ENCODE measurements around the gene GDF10.

The GDF10 gene

DNA sequence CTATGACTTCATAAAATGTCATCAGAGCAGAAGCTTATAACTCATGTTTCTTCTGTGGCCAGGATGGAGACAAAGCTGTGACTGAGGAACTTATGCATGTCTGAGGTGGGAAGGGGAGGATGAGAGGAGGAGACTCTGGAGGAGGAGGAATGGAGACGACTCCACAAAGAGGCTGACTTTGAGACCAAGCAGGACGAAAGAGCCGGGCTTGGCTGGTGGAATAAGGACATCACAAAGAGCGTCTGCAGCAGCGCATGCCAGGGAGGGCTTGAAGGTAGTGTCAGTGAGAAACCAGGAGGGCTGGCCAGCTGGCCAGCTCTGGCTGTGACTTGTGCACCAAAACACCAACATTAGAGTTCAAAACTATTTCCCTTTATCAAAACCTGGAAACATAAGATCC, 16.1 kb downstream of the GDF10 start:
- no peak for DNase-seq (ENCODE audit: low read depth in 2 of 2)

DNA sequence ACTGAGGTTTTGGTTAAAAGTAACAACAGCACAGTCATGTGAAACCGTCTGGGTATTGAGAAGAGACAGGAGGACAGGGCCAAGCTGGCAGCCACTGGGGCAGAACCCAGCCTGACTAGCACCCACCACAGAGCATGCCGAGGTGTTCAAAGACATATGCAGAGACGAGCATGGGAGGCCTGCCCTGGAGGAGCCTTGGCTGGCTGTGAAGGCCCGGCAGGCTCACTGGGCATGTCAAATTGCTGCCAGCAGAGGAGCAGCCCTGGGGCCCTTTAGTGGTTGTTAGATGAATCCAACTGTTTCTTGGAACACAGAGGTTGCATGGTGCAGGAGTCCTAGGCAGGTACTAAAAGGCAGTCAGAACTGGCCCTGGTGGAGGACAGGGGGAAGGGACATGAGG, 17.3 kb downstream of the GDF10 start:
- no peak for DNase-seq (ENCODE audit: low read depth in 2 of 2)

DNA sequence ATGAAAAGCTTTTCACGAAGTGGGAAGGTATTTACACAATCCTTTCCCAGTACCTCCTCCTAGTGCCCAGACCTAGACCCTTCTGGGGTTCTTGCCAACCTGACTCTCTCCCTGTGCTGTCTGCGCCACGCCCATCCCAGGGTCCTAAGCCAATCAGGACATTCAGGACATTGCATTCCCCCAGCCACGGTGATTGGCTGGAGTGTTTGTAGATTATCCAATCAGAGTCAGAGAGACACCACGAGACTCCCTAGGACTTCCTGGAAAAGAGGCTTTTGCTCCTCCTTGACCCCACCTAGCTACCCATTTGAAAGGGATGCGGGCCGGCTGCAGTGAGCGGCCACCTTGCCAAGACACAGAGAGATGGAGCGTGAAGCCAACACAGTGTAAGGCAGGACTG, 18.7 kb downstream of the GDF10 start:
- DNase-seq (ENCODE audit: low read depth in 2 of 2), result no peak

DNA sequence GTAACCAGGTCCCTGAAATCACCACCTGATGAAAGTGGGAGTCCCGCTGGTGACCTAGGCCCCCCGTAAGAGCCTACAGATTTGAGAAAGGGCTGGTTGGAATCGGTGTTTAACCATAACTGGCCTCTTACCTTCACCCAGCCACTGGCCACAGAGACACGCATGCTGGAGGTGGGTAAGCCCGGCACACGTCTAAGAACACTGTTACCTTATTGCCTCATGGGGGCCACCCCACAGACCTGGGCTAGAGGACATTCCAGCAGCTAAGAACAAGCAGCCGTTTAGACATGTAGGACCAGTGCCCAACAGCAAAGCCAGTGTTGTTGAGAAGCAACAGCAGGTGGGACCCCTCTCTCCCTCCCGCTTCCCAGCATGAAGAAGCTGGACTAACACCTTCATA, 19.8 kb downstream of the GDF10 start:
- no peak for DNase-seq (ENCODE audit: low read depth in 2 of 2)

DNA sequence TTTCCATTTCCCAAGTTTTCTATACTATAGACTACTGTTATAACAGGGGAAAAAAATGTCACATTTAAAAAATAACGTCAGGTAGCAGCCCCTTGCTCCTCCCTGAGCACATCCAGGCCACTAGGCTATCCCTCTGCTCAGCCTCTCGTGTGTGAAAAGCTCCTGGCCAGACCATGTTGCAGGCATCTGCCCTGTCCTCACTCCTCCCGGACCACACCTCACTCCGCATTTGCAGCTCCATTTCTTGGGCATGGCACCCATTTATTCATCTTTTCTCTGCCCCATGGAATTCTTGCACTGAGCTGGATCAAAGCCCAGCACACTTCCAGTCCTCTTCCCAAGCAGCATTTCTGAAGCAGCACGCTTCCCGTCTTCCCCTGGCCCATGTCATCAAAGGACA, 20.8 kb downstream of the GDF10 start:
- DNase-seq (ENCODE audit: low read depth in 2 of 2), result no peak

DNA sequence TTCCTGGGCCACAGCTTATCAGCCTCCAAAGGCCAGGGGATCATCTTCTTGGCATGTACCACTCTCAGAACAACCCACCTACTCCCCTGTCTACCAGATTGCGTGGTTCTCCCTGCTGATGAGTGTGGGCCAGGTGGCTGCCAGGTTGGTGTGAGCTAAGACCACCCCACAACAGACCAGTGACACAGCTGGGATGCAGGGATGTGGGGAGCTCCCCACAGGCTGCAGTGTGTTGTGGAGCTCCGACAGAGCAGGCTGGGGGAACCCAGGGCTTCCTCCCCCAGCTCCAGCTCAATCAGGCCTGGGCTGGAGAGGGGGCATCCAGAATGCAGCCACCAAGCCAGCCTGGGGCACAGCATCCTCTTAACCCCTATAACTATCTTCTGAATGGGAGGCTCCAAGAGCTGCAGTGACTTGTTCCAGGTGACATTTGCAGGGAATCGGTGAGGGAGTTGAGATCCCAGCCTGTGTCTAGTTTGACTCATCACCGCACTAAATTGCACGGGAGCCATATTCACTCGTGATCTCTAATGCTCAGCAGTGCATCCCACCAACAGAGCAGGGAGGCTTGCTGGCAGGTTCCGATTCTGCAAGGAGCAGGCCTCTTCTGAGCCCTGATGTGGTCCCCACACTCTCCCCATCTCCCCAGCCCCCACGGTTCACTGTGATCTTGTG, 21.7 kb downstream of the GDF10 start:
- DNase-seq (ENCODE audit: low read depth in 2 of 2), result no peak

DNA sequence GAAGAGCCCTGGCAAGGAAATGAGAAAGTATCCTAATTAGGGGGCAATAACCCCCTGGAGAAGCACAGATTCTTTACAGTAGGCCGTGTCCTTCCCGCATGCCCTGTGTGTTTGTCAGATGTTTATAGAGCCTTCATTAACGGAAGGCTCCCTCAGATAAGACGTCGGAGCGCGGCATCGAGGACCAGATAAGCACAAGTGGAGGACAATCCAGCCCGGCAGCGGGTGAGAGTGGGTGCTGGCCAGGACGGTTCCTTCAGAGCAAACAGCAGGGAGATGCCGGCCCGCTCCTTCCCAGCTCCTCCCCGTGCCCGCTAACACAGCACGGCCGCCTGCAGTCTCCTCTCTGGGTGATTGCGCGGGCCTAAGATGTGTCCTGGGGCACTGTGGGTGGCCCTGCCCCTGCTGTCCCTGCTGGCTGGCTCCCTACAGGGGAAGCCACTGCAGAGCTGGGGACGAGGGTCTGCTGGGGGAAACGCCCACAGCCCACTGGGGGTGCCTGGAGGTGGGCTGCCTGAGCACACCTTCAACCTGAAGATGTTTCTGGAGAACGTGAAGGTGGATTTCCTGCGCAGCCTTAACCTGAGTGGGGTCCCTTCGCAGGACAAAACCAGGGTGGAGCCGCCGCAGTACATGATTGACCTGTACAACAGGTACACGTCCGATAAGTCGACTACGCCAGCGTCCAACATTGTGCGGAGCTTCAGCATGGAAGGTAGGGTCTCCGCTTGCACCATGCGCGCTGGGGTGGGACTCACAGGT, 22.5 kb downstream of the GDF10 start, which contains the start of gene GDF2:
TSS of gene GDF2 (plus strand) at position 155 of the 762 bp plus-strand sequence. CDS start at position 370, 215 bp downstream.
- no peak for DNase-seq (ENCODE audit: low read depth in 2 of 2)

DNA sequence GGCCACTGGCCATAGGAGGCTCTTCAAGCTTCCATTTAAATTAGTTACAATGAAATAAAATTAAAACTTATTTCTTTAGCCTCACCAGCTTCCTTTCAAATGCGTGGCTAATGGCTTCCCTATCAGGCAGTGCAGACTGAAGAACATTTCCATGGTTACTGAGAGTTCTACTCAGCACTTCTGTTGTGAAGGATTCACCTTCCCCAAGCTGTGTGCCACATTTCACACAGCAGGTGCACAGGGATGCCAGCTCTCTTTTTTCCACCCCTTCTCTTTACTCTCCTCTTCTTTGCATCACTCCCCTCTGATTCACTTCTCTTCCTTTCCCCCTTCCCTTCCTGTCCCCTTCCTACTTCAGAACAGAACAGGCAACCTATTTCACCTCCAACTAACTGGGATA, 23.1 kb downstream of the GDF10 start:
- DNase-seq (ENCODE audit: low read depth in 2 of 2), result no peak

DNA sequence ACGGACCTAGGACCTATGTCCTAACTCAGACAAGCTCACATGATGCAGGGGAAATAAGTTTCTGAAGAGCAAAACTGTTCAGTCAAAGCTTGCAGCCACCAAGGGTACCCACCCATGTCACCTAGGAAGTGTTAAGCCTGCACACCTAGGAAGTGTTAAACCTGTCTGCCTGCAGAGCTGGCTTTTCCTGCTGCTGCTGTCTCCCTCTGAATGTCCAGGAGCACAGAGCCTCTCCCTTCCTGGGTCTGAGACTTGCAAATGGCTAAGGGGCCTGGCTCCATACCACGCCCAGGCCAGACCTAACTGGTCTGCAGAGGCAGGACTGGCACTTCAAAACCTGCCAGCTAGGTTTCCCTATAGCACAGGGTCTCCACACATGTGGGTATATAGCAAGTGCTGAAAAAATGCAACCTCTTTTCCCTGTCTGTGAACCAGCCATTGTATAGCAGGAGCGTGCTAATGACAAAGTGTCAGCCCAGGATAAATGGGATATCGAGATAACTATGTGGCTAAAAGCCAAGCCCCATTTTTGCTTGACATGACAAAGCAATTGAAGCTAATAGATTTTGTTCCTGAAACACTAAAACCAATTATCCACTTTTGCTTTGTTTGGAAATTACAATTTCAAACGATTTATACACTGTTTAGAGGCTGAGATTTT, 23.8 kb downstream of the GDF10 start:
- DNase-seq (ENCODE audit: low read depth in 2 of 2), result no peak

DNA sequence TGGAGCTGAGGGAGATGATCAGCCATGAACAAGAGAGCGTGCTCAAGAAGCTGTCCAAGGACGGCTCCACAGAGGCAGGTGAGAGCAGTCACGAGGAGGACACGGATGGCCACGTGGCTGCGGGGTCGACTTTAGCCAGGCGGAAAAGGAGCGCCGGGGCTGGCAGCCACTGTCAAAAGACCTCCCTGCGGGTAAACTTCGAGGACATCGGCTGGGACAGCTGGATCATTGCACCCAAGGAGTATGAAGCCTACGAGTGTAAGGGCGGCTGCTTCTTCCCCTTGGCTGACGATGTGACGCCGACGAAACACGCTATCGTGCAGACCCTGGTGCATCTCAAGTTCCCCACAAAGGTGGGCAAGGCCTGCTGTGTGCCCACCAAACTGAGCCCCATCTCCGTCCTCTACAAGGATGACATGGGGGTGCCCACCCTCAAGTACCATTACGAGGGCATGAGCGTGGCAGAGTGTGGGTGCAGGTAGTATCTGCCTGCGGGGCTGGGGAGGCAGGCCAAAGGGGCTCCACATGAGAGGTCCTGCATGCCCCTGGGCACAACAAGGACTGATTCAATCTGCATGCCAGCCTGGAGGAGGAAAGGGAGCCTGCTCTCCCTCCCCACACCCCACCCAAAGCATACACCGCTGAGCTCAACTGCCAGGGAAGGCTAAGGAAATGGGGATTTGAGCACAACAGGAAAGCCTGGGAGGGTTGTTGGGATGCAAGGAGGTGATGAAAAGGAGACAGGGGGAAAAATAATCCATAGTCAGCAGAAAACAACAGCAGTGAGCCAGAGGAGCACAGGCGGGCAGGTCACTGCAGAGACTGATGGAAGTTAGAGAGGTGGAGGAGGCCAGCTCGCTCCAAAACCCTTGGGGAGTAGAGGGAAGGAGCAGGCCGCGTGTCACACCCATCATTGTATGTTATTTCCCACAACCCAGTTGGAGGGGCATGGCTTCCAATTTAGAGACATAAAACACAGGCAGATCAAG, 25.6 kb downstream of the GDF10 start:
- DNase-seq (ENCODE audit: low read depth in 2 of 2), result no peak

DNA sequence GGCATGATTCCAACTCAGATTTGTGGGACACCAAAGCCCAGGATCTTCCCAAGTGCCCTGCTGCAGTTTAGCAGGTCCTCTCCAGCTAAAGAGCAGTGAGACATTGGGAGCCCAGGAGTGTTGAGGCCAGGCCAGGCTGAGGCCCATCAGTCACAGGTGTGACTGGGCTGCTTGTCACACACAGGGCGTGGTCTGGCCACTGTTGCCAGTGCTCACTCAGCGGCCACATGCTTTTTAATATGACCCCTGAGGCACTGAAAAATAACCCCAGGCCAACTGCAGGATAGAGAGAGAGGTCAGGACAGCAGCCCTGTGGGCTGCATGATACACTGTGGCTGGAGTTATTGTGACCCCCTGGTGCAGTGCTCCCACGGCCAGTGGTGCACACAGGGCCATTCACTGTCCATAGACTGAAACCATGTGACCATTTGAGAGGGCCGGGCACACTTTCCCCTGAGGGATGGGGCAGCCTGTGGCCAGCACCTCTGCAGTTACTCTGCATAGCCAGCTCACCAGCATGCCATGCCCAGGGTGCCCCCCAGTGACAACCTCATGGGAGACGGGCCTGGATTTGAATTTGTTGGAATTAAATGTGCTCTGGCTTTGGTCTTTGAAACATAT, 26.4 kb downstream of the GDF10 start:
- DNase-seq (ENCODE audit: low read depth in 2 of 2), result no peak

DNA sequence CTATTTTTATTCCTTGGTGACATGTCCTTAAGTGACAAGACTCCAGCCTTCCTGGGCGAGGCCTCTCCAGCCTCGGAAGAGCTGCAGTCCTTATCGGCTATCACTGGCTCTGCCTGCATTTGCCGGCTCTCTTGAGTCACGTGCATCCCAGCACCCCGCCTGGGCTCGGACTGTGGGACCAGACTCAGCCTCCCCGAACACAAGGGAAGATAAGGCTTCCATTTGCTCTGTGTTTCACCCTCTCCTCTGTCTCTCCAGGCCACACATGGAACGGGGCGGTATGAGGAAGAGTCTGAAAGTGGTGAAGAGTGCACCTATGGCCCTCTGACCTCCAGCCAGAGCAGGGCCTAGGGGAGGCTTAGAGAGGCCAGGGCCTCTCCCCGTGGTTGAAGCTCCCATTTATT, 26.9 kb downstream of the GDF10 start:
- DNase-seq (ENCODE audit: low read depth in 2 of 2), result no peak

DNA sequence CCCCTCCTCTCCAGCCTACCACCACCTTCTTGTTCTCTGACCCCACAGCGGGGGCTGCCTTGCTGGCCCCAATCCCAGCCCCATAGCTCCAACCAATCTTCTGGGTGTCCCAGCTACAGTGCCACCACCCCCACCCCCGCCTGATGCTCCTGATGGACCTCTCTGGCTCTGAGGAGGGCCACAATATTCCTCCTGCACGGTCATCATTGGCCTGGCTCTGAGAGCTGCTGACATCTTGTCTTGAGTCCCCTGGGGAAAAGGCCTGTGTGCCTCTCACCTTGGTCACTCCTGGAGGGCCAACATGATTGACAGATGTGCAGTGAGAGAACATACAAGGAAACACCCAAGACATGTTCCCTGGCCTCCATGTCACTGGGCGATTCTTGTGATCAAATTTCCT, 29.9 kb downstream of the GDF10 start:
- no peak for DNase-seq (ENCODE audit: low read depth in 2 of 2)

DNA sequence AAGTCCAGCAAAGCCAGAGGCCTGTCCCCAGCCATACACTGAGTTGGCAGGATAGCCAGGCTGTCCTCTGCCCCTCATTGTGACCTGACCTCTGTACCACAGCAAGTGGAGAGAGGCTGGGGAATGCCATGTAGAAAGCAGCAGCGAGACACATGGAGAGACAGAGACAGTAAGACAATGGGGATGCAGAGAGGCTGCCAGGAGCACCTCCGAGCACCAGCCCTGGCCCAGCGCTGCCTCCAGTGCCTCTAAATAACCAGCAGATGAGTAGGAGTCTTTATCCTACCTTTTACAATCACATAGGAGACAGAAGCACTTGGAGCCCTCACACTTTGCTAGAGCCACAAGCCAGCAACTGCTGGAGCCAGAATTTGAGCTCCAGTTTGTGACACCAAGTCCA, 30.4 kb downstream of the GDF10 start:
- no peak for DNase-seq (ENCODE audit: low read depth in 2 of 2)

DNA sequence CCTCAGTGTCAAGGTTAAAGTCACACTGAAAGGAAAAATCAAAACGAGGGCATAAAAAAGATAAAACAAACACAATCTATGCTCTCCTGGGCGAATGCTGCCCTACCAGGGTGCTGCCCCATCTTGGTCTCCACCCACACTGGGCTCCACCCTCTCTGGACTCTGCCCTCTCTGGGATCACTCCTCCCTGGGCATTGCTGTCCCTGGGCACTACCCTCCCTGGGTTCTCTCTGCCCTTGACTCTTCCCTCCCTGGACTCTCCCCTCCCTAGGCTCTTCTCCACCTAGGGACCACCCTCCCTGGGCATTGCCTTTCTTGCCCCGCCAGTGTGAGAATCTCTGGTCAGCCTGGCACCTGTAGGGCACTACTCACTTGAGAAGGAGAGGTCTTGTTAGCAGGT, 30.8 kb downstream of the GDF10 start:
- no peak for DNase-seq (ENCODE audit: low read depth in 2 of 2)

DNA sequence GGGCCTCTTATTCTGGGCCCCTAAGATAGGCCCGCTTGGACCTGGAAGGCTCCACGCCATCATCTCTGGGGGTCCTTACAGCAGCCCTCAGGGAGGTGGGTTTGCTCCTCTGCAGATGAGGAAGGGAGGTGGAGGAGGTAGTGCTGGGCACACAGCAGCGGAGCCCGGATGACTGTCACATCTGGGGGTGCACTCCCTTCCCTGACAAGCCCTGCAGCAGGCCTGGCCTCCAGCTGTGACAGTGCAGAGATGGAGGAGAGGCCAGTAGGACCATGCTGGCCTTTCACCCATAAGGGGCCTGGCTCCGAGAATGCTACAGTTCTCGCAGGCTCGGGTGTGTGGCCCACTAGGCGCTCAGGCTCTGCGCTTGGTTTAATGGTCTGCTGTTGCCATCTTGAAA, 31.5 kb downstream of the GDF10 start:
- DNase-seq (ENCODE audit: low read depth in 2 of 2), result no peak

DNA sequence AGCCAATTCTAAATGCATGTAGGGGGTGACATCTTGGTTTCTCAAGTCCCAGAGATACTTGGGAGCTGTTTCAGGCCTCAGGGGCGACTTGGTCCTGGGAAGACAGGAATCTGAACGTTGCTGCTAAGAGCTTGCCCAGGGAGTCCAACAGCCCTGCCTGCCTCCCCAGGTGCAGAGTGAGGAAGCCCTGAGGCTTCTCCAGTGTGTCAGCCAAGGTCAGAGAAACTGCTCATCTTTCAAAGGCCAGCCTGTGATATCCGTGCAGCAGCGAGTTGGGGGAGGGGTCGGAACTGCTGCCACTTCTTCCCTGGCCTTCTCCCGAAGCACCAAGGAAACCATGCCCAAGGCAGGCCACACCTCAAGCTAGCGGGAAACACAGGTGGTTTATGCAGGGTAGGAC, 32.0 kb downstream of the GDF10 start:
- no peak for DNase-seq (ENCODE audit: low read depth in 2 of 2)

DNA sequence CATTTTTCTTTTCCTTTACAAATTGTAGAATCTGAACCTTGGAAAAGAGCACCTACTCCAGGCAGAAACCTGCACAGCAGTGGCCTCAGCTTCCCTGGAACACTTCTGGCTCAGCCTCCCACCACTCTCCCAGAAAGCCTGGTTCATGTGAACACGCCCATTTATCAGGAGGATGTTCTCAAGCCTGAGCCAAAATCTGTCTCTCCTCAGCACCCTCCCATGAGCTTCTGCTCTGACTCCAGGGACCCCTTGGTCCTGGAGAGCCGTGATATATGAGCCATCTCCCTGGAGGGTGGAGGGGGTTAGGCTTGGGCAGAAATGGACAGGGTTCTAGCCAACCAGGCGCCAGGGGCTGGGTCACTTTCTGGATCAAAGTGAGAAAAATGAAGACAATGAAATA, 32.4 kb downstream of the GDF10 start:
- no peak for DNase-seq (ENCODE audit: low read depth in 2 of 2)

DNA sequence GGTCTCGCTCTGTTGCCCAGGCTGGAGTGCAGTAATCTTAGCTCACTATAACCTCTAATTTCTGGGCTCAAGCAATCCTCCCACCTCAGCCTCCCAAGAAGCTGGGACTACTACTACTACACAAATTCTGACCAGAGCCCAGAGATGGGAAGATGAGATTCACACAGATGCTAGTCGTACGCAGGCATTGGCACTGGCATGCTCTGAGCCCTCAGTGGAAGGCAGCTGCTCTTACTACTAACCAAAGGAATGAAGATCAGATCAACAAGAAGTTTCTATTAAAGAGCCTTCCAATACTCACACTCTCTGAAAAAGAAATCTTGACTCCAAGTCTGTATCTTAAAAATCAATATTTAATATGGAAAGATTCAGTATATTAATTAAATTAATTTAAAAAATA, 32.9 kb downstream of the GDF10 start:
- no peak for DNase-seq (ENCODE audit: low read depth in 2 of 2)

DNA sequence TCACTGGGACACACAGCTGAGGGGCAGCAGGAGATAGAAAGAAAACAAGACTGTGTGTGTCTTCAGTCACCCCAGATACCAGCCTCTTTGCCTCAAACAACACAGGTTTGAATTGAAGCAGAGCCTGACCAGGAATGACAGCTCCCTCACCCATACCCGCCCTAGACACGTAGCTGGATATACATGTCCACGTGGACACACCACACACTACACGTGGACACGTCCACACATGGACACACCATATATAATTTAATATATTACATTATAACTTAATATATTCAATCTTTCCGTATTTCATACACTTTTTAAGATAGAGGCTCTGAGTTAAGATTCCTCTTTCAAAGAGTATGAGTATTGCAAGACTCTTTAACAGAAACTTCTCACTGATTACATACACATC, 33.5 kb downstream of the GDF10 start:
- no peak for DNase-seq (ENCODE audit: low read depth in 2 of 2)

All from stimulated activated CD8-positive, alpha-beta memory T cell treated with anti-CD3 and anti-CD28 coated beads, Interleukin-15, amount 100 ng/mL, for 4 hours (primary cell).